ENCODE data around the gene RUBCN. TPM values are rescaled to one million over a fixed set of nuclear protein-coding genes. Genes with fewer than 3 reads are reported as not detected.
A peak's percentile ranks its signal among the peaks of the same experiment; 100 is the strongest.
"Not testable (repeated sequence)": the region's sequence is repeated elsewhere in the genome, so short reads cannot be mapped to it uniquely, and the experiment has no call there.

Gene RUBCN
- polyA plus RNA-seq, 1 experiment: 15.3 TPM

DNA sequence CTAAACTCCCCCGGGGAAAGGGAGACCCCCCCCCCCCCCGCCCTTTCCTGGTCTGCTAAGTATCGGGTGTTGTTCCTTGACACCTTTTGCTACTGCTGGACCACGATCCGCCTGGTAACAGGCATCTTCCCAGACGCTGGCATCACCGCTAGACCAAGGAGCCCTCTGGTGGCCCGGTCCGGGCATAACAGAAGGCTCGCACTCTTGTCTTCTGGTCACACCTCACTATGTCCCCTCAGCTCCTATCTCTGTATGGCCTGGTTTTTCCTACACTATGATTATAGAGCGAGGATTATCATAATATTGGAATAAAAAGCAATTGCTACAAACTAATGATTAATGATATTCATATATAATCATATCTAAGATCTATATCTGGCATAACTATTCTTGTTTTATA is 104.7 kb downstream of the RUBCN start:
- DNase-seq (ENCODE audit: low read depth); POLR2A ChIA-PET; H3K36me3 ChIP-seq (ENCODE audit: control insufficient read depth, insufficient read depth, low read length); H3K27me3 ChIP-seq (ENCODE audit: control insufficient read depth, insufficient read depth, low read length); H3K4me3 ChIP-seq (ENCODE audit: low read depth, low read length): not testable (repeated sequence)
- CTCF ChIA-PET: interaction anchor here (1.2 to 1.4 kb wide), 2 partner anchors 33 to 409 kb away, joined by 4 to 6 read pairs; no protein-coding TSS in a partner anchor
- TF ChIP-seq, protein P1, sequence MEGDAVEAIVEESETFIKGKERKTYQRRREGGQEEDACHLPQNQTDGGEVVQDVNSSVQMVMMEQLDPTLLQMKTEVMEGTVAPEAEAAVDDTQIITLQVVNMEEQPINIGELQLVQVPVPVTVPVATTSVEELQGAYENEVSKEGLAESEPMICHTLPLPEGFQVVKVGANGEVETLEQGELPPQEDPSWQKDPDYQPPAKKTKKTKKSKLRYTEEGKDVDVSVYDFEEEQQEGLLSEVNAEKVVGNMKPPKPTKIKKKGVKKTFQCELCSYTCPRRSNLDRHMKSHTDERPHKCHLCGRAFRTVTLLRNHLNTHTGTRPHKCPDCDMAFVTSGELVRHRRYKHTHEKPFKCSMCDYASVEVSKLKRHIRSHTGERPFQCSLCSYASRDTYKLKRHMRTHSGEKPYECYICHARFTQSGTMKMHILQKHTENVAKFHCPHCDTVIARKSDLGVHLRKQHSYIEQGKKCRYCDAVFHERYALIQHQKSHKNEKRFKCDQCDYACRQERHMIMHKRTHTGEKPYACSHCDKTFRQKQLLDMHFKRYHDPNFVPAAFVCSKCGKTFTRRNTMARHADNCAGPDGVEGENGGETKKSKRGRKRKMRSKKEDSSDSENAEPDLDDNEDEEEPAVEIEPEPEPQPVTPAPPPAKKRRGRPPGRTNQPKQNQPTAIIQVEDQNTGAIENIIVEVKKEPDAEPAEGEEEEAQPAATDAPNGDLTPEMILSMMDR (IDR thresholded peaks at IDR 0.05; ENCODE audit: insufficient read depth, low read depth, low read length): peak; percentile 44

GRCh38 chr3:197630766-197631165 is 105.9 kb downstream of the RUBCN start:
- H3K36me3 ChIP-seq (ENCODE audit: control insufficient read depth, insufficient read depth, low read length); H3K4me3 ChIP-seq (ENCODE audit: low read depth, low read length); H3K27me3 ChIP-seq (ENCODE audit: control insufficient read depth, insufficient read depth, low read length); DNase-seq (ENCODE audit: low read depth); POLR2A ChIA-PET: not testable (repeated sequence)
- CTCF ChIA-PET: interaction anchor here (1.2 kb wide), 1 partner anchor 32 kb away, joined by 5 read pairs; no protein-coding TSS in a partner anchor

DNA sequence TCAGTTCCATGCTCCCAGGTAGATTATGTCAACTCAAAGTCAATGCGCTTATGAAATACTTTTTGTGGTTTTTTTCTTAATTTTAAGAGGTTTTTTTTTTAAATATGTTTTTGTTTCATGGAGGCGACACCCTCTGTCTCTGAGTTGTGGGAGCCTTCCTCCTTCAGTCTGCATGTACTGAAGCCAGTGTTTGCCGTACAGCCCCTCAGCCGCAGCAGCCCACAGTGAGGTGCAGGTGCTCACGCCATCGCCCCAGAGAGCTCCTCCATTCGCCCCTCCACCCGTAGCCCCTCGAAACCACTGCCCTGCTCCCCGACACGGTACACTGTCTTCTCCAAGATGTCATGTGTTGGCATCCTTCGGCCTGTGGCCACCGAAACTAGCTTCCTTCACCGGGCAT is 107.4 kb downstream of the RUBCN start:
- H3K4me3 ChIP-seq (ENCODE audit: low read depth, low read length); POLR2A ChIA-PET; H3K27me3 ChIP-seq (ENCODE audit: control insufficient read depth, insufficient read depth, low read length); H3K36me3 ChIP-seq (ENCODE audit: control insufficient read depth, insufficient read depth, low read length); DNase-seq (ENCODE audit: low read depth); CTCF ChIA-PET: not testable (repeated sequence)

- peak overlapping the region; percentile 58 for H3K4me3 ChIP-seq (ENCODE audit: low read depth, low read length)
- POLR2A ChIA-PET; H3K27me3 ChIP-seq (ENCODE audit: control insufficient read depth, insufficient read depth, low read length); H3K36me3 ChIP-seq (ENCODE audit: control insufficient read depth, insufficient read depth, low read length): not testable (repeated sequence)
- CTCF ChIA-PET: interaction anchor here (1.0 kb wide), 1 partner anchor 29 kb away, joined by 4 read pairs; no protein-coding TSS in a partner anchor
- DNase-seq (ENCODE audit: low read depth): peak; percentile 3
Observed at GRCh38 chr3:197627772-197628523, 108.8 kb downstream of the RUBCN start.

DNA sequence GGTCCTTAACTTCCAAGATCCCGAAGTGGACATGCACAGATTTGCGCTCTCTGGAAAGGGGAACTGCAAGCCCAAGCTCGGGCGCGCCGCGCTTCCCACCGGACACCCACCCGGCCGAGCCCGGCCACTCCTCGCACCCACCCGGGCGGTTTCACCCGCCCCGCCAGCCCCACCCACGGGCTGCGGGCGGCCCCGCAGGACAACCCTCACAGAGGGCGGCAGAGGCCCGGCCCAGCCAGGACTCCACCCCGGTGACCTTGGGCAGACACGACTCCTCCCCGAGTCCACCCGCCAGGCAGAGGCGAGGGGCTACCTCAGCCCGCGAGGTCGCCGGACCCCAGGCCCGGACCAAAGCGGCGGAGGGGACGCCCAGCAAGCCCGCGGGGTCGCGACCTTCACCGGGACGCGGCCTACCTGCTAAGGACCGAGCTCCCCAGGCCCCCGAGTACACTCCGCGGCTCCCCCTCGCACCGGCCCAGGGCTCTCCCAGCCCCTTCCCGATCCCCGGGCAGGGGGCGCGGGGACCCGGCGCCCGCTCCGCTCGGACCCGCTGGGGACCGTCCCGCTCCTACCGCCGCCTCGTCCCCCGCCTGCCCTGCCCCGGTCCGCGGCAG is 109.4 kb downstream of the RUBCN start:
- POLR2A ChIA-PET; H3K27me3 ChIP-seq (ENCODE audit: control insufficient read depth, insufficient read depth, low read length); DNase-seq (ENCODE audit: low read depth); H3K36me3 ChIP-seq (ENCODE audit: control insufficient read depth, insufficient read depth, low read length); CTCF ChIA-PET: not testable (repeated sequence)
- H3K4me3 ChIP-seq (ENCODE audit: low read depth, low read length): peak overlapping the region; percentile 58

- CTCF ChIA-PET; POLR2A ChIA-PET; H3K36me3 ChIP-seq (ENCODE audit: control insufficient read depth, insufficient read depth, low read length); H3K27me3 ChIP-seq (ENCODE audit: control insufficient read depth, insufficient read depth, low read length); DNase-seq (ENCODE audit: low read depth): not testable (repeated sequence)
- H3K4me3 ChIP-seq (ENCODE audit: low read depth, low read length): peak overlapping the region; percentile 44
Observed at GRCh38 chr3:197626404-197627157, 110.1 kb downstream of the RUBCN start.

DNA sequence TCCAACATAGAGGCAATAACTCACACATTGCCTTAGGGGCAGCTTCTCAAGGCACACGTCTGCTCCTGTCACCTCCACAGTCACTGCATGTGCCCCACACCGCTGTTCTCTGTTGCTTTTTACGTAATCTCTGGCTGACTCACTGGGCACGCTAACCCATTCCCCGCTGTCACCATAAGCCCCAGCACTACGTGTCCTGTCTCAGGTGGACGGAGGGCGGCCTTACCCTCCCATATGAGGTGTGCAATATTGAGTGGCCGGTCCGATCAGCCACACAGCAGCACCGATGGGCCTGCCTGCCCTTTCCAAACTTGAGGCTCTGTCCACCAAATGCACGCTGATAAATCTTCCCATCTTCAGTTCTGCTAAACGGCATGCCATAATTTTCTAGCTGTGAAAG is 115.2 kb downstream of the RUBCN start:
- H3K36me3 ChIP-seq (ENCODE audit: control insufficient read depth, insufficient read depth, low read length); CTCF ChIA-PET; POLR2A ChIA-PET: not testable (repeated sequence)

More for the DNA sequence above, 115.2 kb downstream of the RUBCN start:
- DNase-seq (ENCODE audit: low read depth); H3K27me3 ChIP-seq (ENCODE audit: control insufficient read depth, insufficient read depth, low read length); H3K4me3 ChIP-seq (ENCODE audit: low read depth, low read length): not testable (repeated sequence)

Other genes starting within 250 kb of the RUBCN start
- gene BDH1, start 180.9 kb downstream of the RUBCN start, polyA plus RNA-seq (2011; rRNA removed): 3.8 and 6.5 TPM in 2 replicates
- 37.2 and 61.6 TPM in 2 replicates for gene FYTTD1, start 13.0 kb upstream of the RUBCN start, polyA plus RNA-seq (2011; rRNA removed)
- 109 and 155 TPM in 2 replicates for gene LRCH3, start 54.4 kb upstream of the RUBCN start, polyA plus RNA-seq (2011; rRNA removed)
- gene RPL35A, start 213.3 kb upstream of the RUBCN start, polyA plus RNA-seq (2011; rRNA removed): 507 and 1,233 TPM in 2 replicates
- 4.5 and 5.2 TPM in 2 replicates for gene LMLN, start 223.3 kb upstream of the RUBCN start, polyA plus RNA-seq (2011; rRNA removed)

Data from BJ (cell line).